ENCODE measurements around the gene RPL31.

The RPL31 gene

DNA sequence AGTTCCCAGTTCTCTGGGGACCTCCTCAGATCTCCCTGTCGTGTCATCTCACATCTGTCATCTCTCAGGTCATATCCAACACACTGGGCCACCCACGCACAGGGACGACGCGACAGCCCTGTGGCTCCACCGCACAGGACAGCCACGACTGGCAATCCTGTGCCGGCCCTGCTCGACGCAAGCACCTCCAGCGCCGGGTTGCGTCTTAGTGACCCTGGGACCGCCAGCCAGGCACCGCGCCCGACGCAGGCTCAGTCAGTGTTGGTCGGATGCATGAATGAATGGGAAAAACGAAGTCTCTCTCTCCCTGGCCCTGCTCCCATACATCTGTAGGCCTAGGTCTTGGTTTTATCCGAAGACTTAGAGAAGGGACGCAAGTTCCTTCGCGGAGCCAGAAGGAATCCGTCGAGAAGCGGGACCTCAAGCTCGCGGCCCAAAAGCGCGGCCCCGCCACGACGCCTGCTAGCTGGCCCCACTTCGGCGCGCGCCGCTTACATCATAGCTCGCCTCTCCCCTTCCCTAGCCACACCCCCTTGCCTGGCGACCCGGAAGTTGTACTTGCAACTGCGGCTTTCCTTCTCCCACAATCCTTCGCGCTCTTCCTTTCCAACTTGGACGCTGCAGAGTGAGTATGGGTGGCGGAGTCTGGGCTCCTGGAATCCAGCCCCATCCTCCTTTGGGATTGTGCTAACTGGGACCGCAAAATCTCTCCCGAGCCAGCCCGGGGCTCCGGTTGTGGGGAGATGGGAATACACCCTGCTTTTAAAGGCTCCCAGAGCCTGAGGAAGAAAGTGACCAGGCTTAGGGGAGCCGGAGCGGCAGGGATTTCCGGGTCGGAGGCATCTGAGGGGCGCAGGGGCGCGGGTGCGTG, at the start of gene RPL31:
Gene RPL31, plus strand, starts transcription at position 599 of the 871 bp plus-strand sequence. CDS start 413 bp downstream, outside the sequence.
- DNase-seq = peak; percentile 95

DNA sequence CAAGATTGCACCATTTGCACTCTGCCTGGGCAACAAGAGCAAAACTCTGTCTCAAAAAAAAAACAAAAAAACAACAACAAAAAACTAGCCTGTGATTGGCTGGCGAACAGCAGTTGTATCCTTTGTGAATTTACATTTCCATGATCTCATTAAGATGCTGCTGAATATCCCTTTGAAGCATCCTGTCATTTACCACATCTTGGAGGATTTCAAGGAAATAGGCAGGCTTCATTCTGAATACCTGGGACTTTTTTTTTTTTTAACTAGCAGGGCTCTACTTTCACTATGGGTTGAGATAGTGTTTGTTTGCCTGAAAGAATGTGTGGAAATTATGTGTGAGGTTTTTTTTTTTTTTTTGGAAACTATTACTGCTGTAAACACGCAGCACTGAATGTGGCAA, 49.6 kb upstream of the RPL31 start:
- no peak for DNase-seq

DNA sequence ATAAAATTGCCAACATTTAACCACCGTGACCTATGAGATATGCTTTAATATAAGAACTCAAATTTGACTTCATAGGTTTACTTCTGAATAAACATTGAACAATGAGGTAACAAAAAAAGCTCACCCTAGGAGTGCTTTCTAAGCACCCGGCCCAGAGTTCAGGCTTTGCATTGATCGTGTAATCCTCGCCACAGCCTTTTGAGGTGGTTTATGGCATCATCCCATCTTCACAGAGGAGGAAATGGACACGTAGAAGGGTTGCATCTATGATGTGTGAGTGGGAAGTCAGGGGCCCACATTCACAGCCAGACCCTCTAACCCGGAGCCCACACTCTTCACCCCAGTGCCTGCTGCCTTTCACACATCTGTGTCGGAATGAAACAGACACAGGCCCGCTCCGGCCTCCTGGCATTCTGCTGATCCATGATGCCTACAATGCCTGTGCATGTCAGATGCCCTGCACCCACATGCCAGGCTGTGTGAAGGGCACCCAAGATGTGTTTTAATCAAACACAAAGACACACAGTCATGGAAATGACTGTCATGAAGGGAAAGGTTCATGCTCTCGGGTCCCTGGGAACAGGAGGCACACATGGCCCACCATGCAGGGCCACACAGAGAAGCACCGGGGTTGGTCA, 48.6 kb upstream of the RPL31 start:
- DNase-seq = no peak

DNA sequence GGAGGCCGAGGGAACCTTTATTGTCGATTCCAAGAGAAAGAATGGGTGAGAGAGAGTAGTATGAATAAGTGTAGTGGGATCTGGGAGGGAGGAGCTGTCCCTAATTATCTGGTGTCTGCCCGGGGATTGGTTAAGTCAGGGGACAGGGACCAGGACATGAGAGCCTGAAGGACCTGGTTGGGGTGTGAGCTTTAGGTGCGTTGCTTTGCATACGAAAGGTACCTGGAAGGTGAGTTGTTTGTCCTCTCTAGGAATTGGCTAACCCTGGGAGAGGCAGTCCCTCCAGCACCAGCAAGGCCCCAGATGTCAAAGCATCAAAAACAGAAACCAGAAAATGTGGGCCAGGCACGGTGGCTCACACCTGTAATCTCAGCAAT, 48.1 kb upstream of the RPL31 start:
- DNase-seq = no peak

DNA sequence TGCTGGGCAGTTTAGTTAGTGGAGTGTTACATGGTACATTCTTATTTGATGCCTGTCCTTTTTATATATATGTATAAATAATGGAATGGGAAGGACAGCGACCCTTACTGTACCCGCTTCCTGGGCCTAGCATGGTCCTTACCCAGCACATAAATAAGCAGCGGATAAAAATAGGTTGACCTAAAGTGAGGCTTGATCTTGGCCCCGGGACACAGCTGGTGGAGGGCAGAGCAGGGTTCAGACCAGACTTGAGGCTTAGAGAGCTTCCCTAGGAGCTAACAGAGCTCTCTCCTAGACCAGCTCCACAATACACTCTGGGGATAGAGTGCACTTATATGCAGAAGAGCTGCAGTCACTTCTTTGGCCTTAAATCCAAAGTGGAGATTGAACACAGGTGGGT, 46.9 kb upstream of the RPL31 start:
- DNase-seq = no peak

DNA sequence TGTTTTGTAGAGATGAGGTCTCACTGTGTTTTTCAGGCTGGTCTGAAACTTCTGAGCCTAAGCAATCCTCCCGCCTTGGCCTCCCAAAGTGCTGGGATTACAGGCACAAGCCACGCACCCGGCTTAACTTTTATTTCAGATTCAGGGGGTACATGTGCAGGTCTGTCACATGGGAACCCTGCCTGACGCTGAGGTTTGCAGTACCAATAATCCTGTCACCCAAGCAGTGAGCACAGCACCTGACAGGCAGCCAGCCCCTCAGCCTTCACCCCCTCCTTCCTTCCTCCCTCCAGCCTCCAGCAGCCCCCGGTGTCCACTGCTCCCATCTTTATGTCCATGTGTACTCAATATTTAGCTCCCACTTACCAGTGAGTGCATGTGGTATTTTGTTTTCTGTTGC, 46.0 kb upstream of the RPL31 start:
- DNase-seq = no peak

DNA sequence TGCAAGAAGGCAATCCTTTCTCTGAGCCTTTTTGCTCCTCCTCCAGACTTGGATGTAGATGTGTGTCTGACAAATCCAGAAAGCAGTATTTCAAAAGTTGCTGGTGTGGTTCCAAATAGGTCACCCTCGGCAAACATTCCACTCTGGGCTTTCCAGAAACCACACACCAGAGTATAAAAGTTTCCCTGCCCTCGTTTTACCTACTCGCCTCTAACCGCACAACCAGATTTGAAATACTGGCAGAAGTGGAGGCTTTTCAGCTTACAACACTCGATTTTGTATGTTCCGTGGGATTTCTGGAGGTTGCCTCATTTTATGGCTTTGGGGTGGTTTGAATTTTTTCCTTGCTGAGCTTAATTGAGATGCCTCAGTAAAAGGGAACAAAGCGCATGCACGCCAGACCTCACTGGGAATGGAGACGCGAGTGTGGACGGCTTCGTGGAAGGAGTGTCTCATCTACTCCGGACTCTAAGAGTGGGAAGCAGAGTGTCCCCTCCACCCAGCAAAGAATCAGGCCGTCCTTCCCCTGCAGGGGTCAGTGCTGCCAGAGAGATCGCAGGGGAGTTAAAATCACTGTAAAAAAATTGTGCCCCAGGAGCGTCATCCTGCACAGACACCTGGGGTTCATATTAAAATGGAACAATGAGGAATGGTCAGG, 44.0 kb upstream of the RPL31 start:
- DNase-seq = peak; percentile 13

DNA sequence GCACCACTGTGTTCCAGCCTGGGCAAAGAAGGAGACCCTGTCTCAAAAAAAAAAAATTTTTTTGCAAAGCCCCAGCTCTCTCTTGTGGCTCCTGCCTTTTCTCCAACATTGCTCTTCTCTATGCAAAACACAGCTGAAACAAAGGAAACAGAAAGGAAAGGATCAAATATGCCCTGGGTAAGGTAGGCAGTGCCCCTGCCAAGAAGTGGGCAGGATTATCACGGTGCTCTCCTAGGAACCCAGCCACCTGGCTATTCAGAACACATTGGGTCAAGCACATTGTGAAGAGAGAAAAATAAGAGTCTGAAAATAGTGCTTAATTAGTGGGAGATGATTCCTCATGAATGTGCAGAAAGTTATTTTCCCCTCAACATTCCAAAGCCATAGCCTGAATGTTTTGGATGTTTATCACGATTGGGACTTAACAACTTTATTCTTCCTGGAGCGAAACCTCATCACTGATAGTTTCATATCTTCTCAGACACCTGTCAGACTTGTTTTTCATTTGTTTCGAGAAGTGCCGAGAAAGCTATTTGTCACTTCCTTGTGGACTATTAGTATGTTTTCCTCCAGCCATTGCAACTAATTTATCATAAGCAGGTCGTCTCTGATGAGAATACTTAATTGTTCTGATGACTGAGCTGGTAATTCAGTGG, 42.7 kb upstream of the RPL31 start:
- peak; percentile 51 for DNase-seq

DNA sequence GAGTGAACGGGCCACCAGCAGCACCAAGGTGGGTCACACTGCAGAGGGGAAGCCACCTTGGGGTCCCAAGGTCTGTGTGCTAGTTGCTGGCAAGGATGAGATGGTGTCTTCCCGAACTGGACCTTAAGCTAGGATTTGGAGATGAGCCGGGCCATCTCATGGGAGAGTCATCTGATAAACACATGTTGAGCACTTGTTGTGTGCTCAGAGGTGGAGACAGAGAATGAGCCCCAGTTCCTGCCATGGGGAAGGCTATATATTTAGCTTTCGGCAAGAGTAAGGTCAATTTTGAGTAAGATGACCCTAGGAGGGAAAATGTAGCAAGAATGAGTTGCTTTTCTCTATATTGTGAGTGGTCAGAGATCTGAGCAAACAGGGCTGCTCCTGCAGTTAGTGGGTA, 41.4 kb upstream of the RPL31 start:
- DNase-seq = no peak

DNA sequence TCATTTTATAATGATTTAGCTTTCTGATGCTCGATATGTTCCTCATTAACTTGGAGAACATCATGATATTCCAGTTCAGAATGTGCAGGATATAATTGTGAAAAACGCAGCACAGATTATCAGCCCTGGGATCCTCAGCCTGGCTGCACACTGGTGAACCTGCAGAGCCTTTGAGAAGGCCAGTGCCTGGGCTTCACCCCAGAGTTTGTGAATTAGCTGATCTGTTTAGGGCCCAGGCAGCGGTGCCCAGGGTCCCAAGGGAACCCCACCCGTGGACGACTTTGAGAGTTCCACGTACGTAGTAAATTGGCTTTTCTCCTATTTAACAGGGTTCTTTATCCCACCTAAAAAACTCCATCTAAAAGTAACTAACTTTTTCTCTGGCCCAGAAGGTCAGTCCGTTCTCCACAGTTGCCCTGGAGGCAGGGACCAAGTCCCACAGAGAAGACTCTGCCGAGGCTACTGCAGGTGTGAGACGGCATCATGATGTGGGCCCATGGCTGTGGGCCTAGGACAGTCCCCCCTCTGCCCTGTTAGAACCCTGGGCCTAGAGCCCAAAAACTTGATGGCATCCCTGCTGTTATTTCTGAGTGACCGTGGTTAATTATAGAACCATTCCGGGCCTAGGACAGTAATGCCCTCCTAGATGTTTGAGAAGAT, 39.6 kb upstream of the RPL31 start:
- DNase-seq = no peak

DNA sequence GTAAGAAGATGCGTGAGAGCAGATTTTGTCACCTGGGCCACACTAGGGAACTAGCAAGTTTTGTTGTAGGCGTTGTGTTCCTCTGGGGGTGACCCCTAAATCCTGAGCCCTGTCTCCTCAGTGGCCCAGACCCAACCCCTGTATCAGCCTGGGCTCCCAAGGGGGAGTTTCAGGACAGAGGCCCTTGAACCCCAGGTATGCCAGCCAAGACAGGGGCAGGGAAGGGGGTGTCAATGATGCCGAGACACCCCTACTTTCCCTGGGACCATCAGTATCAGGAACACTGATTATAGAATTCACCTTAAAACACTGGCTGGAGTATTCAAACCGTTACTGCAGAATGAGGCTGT, 39.1 kb upstream of the RPL31 start:
- no peak for DNase-seq

DNA sequence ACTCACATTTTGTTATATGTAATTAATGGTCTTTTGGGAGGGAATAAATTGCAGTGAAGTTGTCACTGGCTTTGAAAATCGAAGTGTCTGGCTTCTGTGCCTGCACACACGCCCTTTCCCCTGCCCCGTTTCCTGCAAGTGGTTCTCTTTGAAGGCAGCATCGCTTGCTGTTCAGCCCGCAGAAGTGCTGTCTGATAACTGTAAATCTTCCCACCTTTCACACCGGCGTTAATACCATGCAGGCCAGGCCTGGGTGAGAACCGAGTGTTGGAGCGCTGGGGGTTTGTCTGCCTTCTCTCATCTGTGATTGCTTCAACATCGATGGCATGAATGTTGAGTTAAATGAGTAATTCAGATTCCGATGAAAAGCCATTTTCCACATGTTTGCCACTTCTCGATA, 37.9 kb upstream of the RPL31 start:
- DNase-seq = no peak

DNA sequence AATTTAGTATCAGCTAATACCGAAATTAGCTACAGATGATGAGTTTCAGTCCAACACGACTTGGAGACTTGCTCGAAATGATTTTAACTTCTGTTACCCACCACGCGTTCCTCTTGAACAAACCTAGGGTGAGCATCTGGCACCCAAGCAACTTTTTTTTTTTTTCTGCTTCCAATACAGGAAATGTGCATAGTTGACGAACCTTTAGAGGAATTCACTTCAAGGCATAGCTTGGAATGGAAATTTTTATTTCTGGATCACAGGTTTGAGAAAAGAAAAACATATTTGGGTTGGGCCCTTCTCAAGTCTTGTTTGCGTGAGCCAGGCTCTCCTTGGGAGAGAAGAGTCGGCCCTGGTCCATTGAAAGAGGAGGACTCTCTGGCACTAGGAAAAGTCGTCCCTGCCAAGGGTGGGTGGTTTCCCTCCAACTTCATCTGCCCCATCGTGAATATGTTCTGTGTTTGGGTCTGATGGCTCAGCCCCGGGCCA, 37.4 kb upstream of the RPL31 start:
- DNase-seq = no peak

DNA sequence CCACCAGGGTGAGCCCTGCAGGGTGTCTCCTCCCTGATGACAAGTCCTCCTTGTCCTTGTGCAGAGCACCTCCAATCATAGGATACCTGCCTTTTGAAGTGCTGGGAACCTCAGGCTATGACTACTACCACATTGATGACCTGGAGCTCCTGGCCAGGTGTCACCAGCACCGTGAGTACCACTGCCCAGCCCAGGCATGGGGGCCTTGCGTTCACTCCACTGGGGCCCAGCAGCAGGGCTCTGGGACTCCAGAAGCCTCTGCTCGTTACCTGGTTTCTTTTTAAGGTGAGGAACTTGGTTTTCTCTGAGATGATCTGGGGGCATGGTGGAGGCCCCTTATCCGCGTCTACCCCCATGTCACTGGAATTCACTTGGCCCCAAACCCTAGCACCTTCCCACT, 36.5 kb upstream of the RPL31 start:
- no peak for DNase-seq

DNA sequence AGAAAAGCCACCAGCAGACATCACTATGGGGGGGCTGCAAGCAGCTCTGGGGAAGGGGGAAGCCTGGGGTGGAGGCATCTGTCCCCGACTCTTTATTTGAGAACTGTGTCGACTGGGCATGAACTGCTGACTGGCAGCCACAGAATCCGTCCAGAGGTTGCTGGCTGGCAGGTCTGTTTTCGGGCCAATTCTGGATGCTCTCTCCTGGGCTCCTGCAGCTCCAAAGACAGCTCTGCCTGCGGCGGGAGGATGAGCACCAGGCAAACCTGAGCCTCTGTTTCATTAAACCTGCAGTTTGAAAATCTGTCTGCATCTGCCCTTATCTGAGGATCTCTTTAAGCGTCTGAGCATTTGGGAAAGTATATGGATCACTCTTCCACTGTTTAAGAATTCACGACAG, 34.4 kb upstream of the RPL31 start:
- no peak for DNase-seq

DNA sequence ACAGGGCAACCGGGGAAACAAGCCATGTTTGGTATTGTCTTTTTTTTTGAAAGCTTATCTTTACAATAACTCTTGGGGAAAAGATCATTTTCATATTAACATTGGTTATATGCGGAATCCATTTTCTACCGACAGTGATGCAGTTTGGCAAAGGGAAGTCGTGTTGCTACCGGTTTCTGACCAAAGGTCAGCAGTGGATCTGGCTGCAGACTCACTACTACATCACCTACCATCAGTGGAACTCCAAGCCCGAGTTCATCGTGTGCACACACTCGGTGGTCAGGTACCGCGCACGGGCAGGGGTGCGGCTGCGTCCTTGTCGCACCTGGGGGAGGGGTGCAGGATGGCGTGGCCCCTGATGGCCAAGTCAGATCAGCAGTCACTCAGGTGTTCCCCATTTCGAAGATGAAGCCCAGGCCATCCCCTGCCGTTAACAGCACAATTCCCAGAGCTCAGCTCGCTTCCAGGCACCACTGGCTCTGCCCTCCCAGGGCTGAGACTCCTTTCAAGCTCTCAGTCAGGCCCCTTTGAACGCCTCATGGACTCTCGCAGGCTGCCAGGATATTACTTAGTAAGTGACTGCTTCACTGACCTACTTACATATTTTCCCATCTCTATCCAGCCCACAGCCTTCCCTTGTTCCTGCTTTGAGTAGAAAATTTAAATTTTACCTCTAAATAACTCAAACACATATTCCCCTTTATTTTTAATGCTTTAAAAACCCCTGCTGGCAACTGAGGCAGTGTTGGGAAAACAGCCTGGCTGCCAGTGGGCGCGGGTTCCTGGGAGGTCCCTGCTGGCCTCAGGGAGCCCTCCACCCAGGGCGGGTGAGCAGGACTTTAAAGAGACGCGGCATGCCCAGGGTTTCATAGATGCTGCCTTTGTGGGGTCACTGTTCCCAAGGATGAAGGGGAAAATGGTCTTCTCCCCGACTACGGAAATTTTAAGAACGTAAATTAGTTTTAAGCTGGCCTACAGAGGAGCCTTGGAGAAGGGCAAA, 33.6 kb upstream of the RPL31 start:
- DNase-seq = no peak

DNA sequence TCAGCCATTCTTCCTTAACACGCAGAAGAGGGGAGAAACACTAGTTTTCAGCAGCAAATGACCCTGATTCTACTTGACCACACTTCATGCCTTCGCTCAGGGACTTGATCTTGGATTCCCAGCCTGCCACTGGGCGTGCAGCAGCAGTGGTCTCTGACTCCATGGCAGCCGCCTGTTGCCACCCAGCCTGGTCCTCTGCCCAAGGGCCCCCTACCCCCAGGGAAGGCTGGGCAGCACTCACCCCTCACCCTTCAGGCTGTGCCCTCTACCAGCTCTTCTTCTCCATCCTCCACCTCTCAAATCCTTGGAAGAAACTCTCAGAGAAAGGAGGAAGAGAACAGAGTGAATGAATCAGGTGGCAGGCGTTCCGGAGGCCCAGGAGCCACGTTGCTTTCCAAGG, 32.1 kb upstream of the RPL31 start:
- DNase-seq = no peak

DNA sequence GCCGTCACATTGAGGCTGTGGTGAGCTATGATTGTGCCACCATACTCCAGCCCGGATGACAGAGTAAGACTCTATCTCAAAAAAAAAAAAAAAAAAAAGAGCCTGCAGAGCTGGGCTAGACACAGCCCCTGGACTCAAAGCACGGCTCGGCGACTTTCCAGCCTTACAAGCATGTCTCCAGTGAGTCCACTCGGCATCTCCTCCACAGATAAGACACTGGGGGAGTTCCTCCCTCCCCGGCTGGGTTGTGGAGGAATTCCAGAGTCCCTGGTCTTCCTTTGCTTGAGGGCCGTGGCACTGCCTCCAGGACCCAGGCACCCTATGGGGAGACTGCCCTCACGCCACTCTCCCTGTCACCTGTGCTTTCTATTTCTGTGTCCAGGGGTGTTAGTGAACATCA, 30.9 kb upstream of the RPL31 start:
- DNase-seq = no peak

DNA sequence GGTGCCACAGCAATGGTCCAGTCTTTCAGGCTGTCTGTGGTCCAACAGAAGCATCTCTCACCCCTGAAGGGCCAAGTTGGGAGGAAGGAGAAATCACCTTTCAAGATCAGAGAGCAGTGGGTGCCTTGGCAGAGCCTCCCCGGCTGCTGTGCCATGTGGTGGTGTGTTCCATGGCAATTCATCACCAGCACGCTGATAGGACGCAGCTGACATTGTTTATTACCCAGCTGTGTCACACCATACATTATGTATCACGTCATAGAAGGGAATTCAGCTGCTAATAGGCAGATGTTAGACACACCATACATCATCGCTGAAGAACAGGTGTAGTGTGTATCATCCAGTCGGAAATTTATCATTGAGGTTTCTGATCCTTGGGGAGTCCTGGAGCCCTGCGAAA, 29.6 kb upstream of the RPL31 start:
- no peak for DNase-seq

DNA sequence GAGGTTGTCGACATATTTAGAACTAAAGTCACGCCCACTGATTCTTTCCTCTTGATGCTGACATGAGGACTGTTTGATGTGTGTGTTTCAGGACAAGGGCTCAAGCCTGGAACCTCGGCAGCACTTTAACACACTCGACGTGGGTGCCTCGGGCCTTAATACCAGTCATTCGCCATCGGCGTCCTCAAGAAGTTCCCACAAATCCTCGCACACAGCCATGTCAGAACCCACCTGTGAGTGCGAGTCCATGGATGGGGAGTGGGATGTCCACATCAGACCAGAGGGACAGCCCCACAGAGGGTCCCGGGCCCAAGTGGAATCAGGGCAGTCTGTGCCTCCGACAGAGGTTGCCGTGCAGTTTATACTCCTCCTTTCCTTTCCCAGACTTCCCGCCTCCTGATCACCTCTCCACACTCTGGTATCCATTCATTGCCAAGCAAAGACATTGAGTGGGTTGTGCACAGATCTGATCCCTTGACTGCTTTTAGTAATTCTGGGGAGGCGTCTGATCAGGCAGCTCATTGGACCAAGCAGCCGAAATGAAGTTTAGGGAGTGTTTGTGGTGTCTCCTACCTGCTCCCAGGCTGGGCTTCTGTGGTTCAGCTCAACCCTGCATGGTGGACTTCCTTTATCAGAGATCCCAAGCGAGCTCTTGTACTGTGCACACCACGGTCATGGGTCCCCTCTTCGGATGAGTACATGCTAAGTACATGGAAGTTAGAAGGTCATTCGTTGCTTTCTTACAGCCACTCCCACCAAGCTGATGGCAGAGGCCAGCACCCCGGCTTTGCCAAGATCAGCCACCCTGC, 27.2 kb upstream of the RPL31 start:
- no peak for DNase-seq

DNA sequence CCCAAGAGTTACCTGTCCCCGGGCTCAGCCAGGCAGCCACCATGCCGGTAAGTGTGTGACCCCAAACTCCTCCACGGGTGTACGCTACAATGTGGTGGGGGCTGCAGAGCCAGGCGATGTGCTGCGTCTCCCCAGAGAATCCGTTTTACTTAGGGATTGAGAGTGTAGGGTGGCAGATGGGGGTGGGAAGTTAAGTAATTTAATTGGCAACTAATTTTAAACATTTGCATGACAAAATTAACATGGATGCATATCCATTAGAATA, 26.6 kb upstream of the RPL31 start:
- no peak for DNase-seq

All from kidney glomerular epithelial cell (primary cell).